ENCODE measurements around the gene C1orf198.
A peak's percentile ranks its signal among the peaks of the same experiment; 100 is the strongest.

The C1orf198 gene

DNA sequence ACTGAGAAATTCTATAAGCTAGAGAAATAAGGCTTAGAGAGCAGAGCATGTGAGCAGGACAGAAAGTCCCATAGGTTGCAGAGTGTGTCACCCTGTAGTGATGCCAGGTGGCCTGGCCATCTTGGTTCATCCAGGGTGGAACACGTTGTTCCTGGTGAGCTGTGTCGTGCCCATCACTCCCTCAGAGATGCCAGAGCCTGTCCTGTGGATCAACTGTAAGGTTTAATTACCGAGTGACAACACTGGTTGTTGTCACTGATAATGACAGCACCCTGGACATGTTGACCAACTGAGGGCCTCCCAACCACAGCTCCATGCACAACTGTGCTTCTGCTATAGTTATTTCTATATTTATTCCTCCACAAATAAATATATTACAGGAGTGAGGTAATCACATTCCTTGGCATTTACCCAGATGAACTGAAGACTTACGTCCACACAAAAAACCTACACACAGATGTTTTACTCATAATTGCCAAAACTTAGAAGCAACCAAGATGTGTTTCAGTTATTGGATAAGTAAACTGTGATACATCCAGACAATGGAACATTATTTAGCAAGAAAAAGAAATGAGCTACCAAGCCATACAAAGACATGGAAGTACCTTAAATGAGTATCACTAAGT is 6.2 kb downstream of the C1orf198 start:
- Histone ChIP-seq H3K9ac (ENCODE audit: low read length) (no peak overlapping the region), H3K4me2 (ENCODE audit: low read length) (no peak overlapping the region), H4K20me1 (ENCODE audit: insufficient read depth, low read length) (no peaks in the 10 kb centered on the region), H2AFZ (ENCODE audit: low read length) (no peak overlapping the region), H3K4me1 (ENCODE audit: insufficient read depth, low read length, severe bottlenecking) (no peaks in the 10 kb centered on the region), H3K79me2 (ENCODE audit: insufficient read depth, low read length) (no peaks in the 10 kb centered on the region), H3K9me3 (ENCODE audit: low read length) (no peaks in the 10 kb centered on the region), H3K27me3 (ENCODE audit: insufficient read depth, low read length) (peaks cover 2% of the 10 kb centered on the region; the same call in 1 of the 2 replicates), H3K4me3 (ENCODE audit: low read depth, low read length, poor library complexity, severe bottlenecking) (no peak overlapping the region), H3K27ac (ENCODE audit: low read depth, low read length, poor library complexity, severe bottlenecking) (no peak overlapping the region), H3F3A (ENCODE audit: insufficient read depth, low read length) (no peaks in the 10 kb centered on the region), H3K36me3 (ENCODE audit: insufficient read depth, low read length) (no peaks in the 10 kb centered on the region), H3K9me2 (ENCODE audit: low read depth, low read length) (no peaks in the 10 kb centered on the region)
- no peak for TF ChIP-seq EZH2 (IDR thresholded peaks at IDR 0.05; ENCODE audit: borderline replicate concordance, low read length)
- TF ChIP-seq, protein P1, sequence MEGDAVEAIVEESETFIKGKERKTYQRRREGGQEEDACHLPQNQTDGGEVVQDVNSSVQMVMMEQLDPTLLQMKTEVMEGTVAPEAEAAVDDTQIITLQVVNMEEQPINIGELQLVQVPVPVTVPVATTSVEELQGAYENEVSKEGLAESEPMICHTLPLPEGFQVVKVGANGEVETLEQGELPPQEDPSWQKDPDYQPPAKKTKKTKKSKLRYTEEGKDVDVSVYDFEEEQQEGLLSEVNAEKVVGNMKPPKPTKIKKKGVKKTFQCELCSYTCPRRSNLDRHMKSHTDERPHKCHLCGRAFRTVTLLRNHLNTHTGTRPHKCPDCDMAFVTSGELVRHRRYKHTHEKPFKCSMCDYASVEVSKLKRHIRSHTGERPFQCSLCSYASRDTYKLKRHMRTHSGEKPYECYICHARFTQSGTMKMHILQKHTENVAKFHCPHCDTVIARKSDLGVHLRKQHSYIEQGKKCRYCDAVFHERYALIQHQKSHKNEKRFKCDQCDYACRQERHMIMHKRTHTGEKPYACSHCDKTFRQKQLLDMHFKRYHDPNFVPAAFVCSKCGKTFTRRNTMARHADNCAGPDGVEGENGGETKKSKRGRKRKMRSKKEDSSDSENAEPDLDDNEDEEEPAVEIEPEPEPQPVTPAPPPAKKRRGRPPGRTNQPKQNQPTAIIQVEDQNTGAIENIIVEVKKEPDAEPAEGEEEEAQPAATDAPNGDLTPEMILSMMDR (IDR thresholded peaks at IDR 0.05; ENCODE audit: low read length) = no peak

DNA sequence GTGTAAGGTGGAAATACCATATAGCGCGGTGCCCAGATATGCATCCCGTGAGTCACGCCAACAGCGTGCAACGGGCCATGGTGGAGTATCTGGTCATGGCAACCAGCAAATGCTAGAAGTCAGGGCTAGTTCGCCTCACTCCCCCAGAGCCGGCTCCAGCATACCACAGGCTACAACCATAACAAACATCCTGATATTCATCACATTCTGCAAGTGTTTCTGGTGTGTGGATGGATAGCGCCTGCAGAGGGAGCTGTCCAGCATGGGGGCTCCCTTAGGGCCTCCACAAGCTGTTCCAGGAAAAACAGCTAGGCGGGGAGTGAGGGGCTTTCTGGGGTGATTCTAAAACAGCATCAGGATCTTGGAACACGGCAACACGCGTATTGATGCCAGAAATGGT is 6.8 kb downstream of the C1orf198 start:
- no peaks in the 10 kb centered on the region for H3K9me2 ChIP-seq (ENCODE audit: low read depth, low read length)
- no peak for TF ChIP-seq EZH2 (IDR thresholded peaks at IDR 0.05; ENCODE audit: borderline replicate concordance, low read length)
- TF ChIP-seq, protein P1 (IDR thresholded peaks at IDR 0.05; ENCODE audit: low read length) = no peak
- no peaks in the 10 kb centered on the region for H4K20me1 ChIP-seq (ENCODE audit: insufficient read depth, low read length)
- H3K36me3 ChIP-seq (ENCODE audit: insufficient read depth, low read length) = no peaks in the 10 kb centered on the region
- H3K9ac ChIP-seq (ENCODE audit: low read length) = no peak overlapping the region
- H3K4me1 ChIP-seq (ENCODE audit: insufficient read depth, low read length, severe bottlenecking) = no peaks in the 10 kb centered on the region
- H3K4me2 ChIP-seq (ENCODE audit: low read length) = no peak overlapping the region
- H3K4me3 ChIP-seq (ENCODE audit: low read depth, low read length, poor library complexity, severe bottlenecking) = no peak overlapping the region
- no peaks in the 10 kb centered on the region for H3K79me2 ChIP-seq (ENCODE audit: insufficient read depth, low read length)
- H3K27me3 ChIP-seq (ENCODE audit: insufficient read depth, low read length) = peaks cover 3% of the 10 kb centered on the region; the same call in 1 of the 2 replicates
- no peak overlapping the region for H2AFZ ChIP-seq (ENCODE audit: low read length)
- H3K9me3 ChIP-seq (ENCODE audit: low read length) = no peaks in the 10 kb centered on the region
- no peak overlapping the region for H3K27ac ChIP-seq (ENCODE audit: low read depth, low read length, poor library complexity, severe bottlenecking)
- H3F3A ChIP-seq (ENCODE audit: insufficient read depth, low read length) = no peaks in the 10 kb centered on the region

DNA sequence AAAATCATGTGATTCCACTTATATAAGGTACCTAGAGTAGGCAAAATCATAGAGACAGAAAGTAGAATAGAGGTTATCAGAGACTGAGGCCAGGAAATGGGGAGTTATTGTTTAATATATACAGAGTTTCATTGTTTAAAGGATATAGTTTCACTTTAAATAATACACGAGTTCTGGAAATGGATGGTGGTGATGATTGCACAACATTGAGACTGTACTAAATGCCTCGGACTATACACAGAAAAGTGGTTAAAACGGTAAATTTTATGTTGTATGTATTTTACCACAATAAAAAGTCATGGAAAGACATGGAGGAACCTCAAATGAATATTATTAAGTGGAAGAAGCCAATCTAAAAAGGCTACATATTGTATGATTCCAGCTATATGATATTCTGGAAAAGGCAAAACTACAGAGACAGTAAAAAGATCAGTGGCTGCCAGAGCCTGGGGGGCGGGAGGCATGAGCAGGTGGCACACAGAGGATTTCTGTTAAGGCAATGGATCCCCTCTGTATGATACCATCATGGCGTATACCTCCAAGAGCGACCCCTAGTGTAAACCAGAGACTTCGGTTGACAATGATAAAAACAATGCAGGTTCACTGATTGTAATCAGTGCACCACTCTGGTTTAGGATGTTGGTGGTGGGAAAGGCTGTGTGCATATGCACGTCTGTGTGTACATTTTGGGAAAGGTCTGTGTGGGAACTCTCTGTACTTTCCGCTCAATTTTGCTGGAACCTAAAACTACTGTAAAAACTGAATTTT is 7.5 kb downstream of the C1orf198 start:
- no peaks in the 10 kb centered on the region for H3K9me2 ChIP-seq (ENCODE audit: low read depth, low read length)
- H3K9ac ChIP-seq (ENCODE audit: low read length) = no peak overlapping the region
- H3K27me3 ChIP-seq (ENCODE audit: insufficient read depth, low read length) = peaks cover 3% of the 10 kb centered on the region; the same call in 1 of the 2 replicates
- H3K79me2 ChIP-seq (ENCODE audit: insufficient read depth, low read length) = no peaks in the 10 kb centered on the region
- H3K27ac ChIP-seq (ENCODE audit: low read depth, low read length, poor library complexity, severe bottlenecking) = no peak overlapping the region
- no peak overlapping the region for H3K4me2 ChIP-seq (ENCODE audit: low read length)
- no peak for TF ChIP-seq EZH2 (IDR thresholded peaks at IDR 0.05; ENCODE audit: borderline replicate concordance, low read length)
- TF ChIP-seq, protein P1 (IDR thresholded peaks at IDR 0.05; ENCODE audit: low read length) = peak; percentile 47
- no peaks in the 10 kb centered on the region for H3K36me3 ChIP-seq (ENCODE audit: insufficient read depth, low read length)
- no peaks in the 10 kb centered on the region for H4K20me1 ChIP-seq (ENCODE audit: insufficient read depth, low read length)
- H3F3A ChIP-seq (ENCODE audit: insufficient read depth, low read length) = no peaks in the 10 kb centered on the region
- no peak overlapping the region for H3K4me3 ChIP-seq (ENCODE audit: low read depth, low read length, poor library complexity, severe bottlenecking)
- H2AFZ ChIP-seq (ENCODE audit: low read length) = no peak overlapping the region
- no peaks in the 10 kb centered on the region for H3K4me1 ChIP-seq (ENCODE audit: insufficient read depth, low read length, severe bottlenecking)
- H3K9me3 ChIP-seq (ENCODE audit: low read length) = no peaks in the 10 kb centered on the region

Data from OCI-LY1 (cell line).